C4-2B (cell line): ENCODE results near the gene PTGES.
"Not testable (repeated sequence)": the region's sequence is repeated elsewhere in the genome, so short reads cannot be mapped to it uniquely, and the experiment has no call there.

Experiments used
- H3K27ac ChIP-seq: fragments of 450-650 bp; 2 replicates; pipeline ENCODE4 v1.5.1; 2017
- CTCF ChIP-seq: fragments of 450-650 bp; conservative IDR thresholded peaks from 2 replicates; pipeline ENCODE4 v1.5.1; 2017; ENCODE audit warnings: mild to moderate bottlenecking
- ZFX ChIP-seq: fragments of 450-650 bp; IDR thresholded peaks from 2 replicates; pipeline ENCODE4 v1.6.1; 2017

The PTGES gene

GRCh38 chr9:129765764-129766317 lies 13.0 kb upstream of the PTGES start:
- TF ChIP-seq ZFX (no peak), CTCF (no peak)
- no peak overlapping the region for H3K27ac ChIP-seq

- no peak for TF ChIP-seq ZFX
- no peak for TF ChIP-seq CTCF
- no peak overlapping the region for H3K27ac ChIP-seq
Observed at GRCh38 chr9:129762985-129763926, 10.4 kb upstream of the PTGES start.

DNA sequence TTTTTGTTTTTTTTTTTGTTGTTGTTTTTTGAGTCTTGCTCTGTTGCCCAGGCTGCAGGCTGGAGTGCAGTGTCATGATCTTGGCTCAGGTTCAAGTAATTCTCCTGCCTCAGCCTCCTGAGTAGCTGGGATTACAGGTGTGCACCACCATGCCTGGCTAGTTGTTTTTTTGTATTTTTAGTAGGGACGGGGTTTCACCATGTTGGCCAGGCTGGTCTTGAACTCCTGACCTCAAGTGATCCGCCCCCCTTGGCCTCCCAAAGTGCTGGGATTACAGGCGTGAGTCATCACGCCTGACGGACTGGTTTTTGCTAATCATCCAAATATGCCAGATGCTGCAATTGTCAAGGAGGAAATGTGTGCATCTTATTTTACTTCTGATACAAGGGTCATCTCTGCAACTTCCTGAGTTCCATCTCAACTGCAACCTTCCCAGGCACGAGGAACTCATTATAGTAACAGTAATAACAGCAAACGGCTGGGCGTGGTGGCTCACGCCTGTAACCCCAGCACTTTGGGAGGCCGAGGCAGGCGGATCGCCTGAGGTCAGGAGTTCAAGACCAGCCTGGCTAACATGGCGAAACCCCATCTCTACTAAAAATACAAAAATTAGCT lies 9.6 kb upstream of the PTGES start:
- not testable (repeated sequence) for H3K27ac ChIP-seq

GRCh38 chr9:129761901-129762369 lies 9.1 kb upstream of the PTGES start:
- H3K27ac ChIP-seq = no peak overlapping the region
- no peak for TF ChIP-seq CTCF
- no peak for TF ChIP-seq ZFX

GRCh38 chr9:129761293-129761900 lies 8.6 kb upstream of the PTGES start:
- H3K27ac ChIP-seq = no peak overlapping the region
- TF ChIP-seq CTCF (no peak), ZFX (no peak)

GRCh38 chr9:129760784-129761183 lies 7.9 kb upstream of the PTGES start:
- H3K27ac ChIP-seq = not testable (repeated sequence)

GRCh38 chr9:129759804-129760502 lies 7.1 kb upstream of the PTGES start:
- H3K27ac ChIP-seq = no peak overlapping the region
- TF ChIP-seq ZFX (no peak), CTCF (no peak)
